ENCODE measurements around the gene GDPD4. TPM values are rescaled to one million over a fixed set of nuclear protein-coding genes. Genes with fewer than 3 reads are reported as not detected.

The GDPD4 gene
- total RNA-seq, 1 experiment from 2014 or later: not detected

DNA sequence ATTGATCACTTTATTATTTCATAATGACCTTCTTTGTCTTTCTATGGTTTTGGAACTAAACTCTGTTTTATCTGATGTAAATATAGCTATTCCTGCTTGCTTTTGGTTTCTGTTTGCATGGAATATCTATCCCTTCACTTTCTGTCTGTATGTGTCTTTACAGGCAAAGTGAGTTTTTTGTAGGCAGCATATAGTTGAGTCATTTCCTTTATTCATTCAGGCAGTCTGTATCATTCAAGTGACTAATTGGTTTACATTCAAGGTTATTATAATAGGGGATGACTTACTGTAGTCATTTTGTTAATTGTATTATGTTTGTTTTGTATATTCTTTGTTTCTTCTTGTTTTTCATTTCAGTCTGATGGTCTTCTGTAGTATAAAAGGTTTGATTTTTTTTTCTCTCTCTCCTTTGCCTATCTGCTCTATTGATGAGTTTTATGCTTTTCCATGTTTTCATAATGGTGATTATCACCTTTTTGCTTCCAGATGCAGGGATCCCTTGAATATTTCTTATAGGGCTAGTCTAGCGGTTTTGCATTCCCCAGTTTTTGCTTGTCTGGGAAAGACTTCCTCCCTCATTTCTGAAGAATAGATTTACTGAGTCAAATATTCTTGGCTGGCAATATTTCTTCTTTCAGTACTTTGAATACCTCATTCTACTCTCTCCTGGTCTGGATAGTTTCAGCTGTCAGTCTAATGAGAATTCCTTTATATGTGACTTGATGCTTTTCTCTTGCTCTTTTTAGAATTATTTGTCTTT lies 50.4 kb downstream of the GDPD4 start:
- Histone ChIP-seq H3K4me2 (ENCODE audit: low read length) (peak overlapping the region; percentile 57), H3F3A (ENCODE audit: low read length, unreplicated experiment) (peaks cover 9% of the 10 kb centered on the region), H3K4me3 (ENCODE audit: low read length) (no peak overlapping the region), H3K9me3 (ENCODE audit: low read length) (no peaks in the 10 kb centered on the region), H3K9me2 (replicated peaks; ENCODE audit: low read length) (no peaks in the 10 kb centered on the region), H4K20me1 (ENCODE audit: low read length) (no peaks in the 10 kb centered on the region), H3K79me2 (ENCODE audit: low read length) (no peaks in the 10 kb centered on the region), H3K36me3 (ENCODE audit: low read depth, low read length) (no peaks in the 10 kb centered on the region), H3K27ac (ENCODE audit: low read length) (peak overlapping the region; percentile 79), H3K27me3 (ENCODE audit: low read length) (no peaks in the 10 kb centered on the region), H2AFZ (ENCODE audit: low read length) (no peak overlapping the region), H3K4me1 (ENCODE audit: insufficient read depth, low read length) (peaks cover 32% of the 10 kb centered on the region), H3K9ac (ENCODE audit: low read length) (peak overlapping the region; percentile 26)
- ChIA-PET CTCF (no interaction called here), POLR2A (ENCODE audit: unreplicated experiment) (no interaction called here)
- no TSS peak for BruUV-seq (replicated peaks)
- TF ChIP-seq EZH2 (IDR thresholded peaks at IDR 0.05; ENCODE audit: low read length, unreplicated experiment) (no peak), EZH2phosphoT487 (IDR thresholded peaks at IDR 0.05; ENCODE audit: borderline replicate concordance, low read length) (no peak)
- TF ChIP-seq, protein P1, sequence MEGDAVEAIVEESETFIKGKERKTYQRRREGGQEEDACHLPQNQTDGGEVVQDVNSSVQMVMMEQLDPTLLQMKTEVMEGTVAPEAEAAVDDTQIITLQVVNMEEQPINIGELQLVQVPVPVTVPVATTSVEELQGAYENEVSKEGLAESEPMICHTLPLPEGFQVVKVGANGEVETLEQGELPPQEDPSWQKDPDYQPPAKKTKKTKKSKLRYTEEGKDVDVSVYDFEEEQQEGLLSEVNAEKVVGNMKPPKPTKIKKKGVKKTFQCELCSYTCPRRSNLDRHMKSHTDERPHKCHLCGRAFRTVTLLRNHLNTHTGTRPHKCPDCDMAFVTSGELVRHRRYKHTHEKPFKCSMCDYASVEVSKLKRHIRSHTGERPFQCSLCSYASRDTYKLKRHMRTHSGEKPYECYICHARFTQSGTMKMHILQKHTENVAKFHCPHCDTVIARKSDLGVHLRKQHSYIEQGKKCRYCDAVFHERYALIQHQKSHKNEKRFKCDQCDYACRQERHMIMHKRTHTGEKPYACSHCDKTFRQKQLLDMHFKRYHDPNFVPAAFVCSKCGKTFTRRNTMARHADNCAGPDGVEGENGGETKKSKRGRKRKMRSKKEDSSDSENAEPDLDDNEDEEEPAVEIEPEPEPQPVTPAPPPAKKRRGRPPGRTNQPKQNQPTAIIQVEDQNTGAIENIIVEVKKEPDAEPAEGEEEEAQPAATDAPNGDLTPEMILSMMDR (conservative IDR thresholded peaks at IDR 0.05; ENCODE audit: low read depth, low read length): no peak
- ATAC-seq (peak; percentile 94), DNase-seq (peak; percentile 78)
- intact Hi-C loops (cut with micrococcal nuclease): no loop called here

DNA sequence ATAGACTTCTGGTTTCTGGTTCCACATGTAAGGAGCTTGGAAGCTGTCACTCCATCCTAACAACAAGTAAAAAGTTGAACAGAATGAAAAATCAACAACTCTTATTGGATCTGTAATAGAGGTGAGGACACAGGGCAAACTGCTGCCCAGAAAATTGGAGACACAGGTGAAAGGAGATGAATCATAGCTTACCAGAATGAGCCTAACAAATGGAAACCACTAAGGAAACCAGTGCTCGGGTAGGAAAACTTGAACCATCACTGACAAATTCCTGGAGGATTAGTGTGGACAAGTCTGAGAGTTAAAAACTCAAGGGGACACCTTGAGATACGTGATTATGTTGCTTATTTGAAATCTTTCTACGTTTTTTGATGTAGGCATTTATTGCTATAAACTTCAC lies 52.1 kb downstream of the GDPD4 start:
- Histone ChIP-seq H3K4me3 (ENCODE audit: low read length) (no peak overlapping the region; the same call in 1 of the 2 replicates), H3K27me3 (ENCODE audit: low read length) (no peaks in the 10 kb centered on the region), H3K27ac (ENCODE audit: low read length) (peak overlapping the region; percentile 79), H3K79me2 (ENCODE audit: low read length) (no peaks in the 10 kb centered on the region), H3K36me3 (ENCODE audit: low read depth, low read length) (no peaks in the 10 kb centered on the region), H3F3A (ENCODE audit: low read length, unreplicated experiment) (peaks cover 13% of the 10 kb centered on the region), H3K4me2 (ENCODE audit: low read length) (peak overlapping the region; percentile 34), H3K9ac (ENCODE audit: low read length) (no peak overlapping the region), H3K4me1 (ENCODE audit: insufficient read depth, low read length) (peaks cover 47% of the 10 kb centered on the region), H3K9me3 (ENCODE audit: low read length) (no peaks in the 10 kb centered on the region), H4K20me1 (ENCODE audit: low read length) (no peaks in the 10 kb centered on the region), H3K9me2 (replicated peaks; ENCODE audit: low read length) (no peaks in the 10 kb centered on the region), H2AFZ (ENCODE audit: low read length) (no peak overlapping the region)
- ChIA-PET CTCF (interaction anchor here (0.6 kb wide), 1 partner anchor 716 kb away, joined by 3 read pairs; no protein-coding TSS in a partner anchor), POLR2A (ENCODE audit: unreplicated experiment) (no interaction called here)
- TF ChIP-seq EZH2 (IDR thresholded peaks at IDR 0.05; ENCODE audit: low read length, unreplicated experiment) (no peak), EZH2phosphoT487 (IDR thresholded peaks at IDR 0.05; ENCODE audit: borderline replicate concordance, low read length) (no peak)
- TF ChIP-seq, protein P1 (conservative IDR thresholded peaks at IDR 0.05; ENCODE audit: low read depth, low read length): no peak
- ATAC-seq (peak; percentile 55), DNase-seq (peak; percentile 91)
- no TSS peak for BruUV-seq (replicated peaks)
- intact Hi-C loops (cut with micrococcal nuclease): loop anchor here (10.0 kb wide), 1 partner anchor 65 kb away; no protein-coding TSS in a partner anchor

All from PC-3 (cell line).